GM19467 (cell line): ENCODE data around the gene SCN1A.

Experiments
- ATAC-seq: cut with Tn5 transposase; IDR thresholded peaks from one replicate; pipeline ENCODE4 v1.9.1; 2021; ENCODE audit warnings: mild to moderate bottlenecking, moderate library complexity; ENCODE audit not compliant: unreplicated experiment

SCN1A gene

GRCh38 chr2:166084301-166084700, 43.5 kb downstream of the SCN1A start:
- no peak for ATAC-seq

- no peak for ATAC-seq
These were observed 45.1 kb downstream of the SCN1A start for GRCh38 chr2:166082736-166083135.

GRCh38 chr2:166081852-166082251, 46.0 kb downstream of the SCN1A start:
- no peak for ATAC-seq

DNA sequence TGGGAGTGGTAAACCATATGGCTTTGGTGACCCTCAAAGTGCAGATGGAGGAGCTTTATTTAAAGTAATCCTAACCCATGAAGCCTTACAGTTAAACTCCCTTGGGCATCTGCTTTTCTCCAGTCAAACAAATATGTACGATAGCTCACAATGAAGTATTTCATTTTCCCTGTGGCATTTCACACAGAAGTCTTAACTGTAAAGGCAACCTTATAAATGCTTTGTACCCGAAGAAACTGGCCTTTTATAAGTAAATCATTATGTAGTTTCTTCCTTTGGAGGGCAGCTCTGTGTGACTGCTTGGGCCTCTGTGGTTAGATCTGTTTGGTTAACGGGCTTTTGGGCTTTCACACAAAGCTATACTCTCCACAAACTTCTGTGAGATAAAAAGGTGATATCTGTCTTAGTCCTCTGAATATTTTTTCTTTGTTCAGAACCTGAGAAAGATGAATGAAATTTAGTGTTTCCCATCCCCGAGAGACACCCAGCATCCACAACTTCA, 46.6 kb downstream of the SCN1A start:
- ATAC-seq, result no peak

- ATAC-seq, result no peak
These were observed 53.4 kb downstream of the SCN1A start for GRCh38 chr2:166074430-166074829.

DNA sequence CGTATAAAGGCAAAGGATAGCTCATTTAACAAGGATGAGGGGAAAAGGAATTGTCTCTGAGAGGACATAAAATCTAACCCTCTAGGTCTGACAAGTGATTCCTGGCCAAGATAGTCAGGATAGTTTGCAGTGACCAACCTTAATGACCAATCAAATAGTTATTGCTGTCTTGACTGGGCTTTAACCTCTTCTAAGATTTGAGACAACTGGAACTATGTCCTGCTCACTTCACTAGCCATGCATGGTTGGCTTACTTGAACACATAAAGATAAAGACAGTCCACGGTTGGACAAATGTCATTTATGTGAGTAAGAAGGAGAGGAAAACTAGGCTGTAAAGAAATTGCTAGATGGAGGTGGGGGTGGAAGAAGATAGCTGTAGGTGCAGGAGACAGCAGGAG, 53.8 kb downstream of the SCN1A start:
- ATAC-seq, result no peak

- no peak for ATAC-seq
These were observed 57.6 kb downstream of the SCN1A start for GRCh38 chr2:166070231-166070630.

DNA sequence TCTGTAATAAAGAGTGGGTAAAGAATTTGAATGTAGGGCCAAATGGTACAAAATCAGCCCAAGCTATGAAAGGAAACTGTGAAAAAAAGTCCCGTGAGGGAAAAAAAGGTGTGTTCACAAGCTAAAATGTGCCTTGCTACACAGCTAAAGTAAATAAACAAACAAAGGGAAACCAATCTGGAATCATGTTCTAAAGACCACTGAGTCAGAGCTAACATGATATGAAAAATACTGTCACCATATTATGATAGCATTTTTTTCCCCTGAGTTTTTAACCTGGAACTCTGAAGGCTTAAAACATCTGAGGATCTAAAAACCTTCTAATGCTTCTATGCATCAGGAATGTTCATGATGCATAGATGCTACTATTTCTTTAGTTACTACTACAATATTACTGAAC, 58.8 kb downstream of the SCN1A start:
- ATAC-seq, result no peak

DNA sequence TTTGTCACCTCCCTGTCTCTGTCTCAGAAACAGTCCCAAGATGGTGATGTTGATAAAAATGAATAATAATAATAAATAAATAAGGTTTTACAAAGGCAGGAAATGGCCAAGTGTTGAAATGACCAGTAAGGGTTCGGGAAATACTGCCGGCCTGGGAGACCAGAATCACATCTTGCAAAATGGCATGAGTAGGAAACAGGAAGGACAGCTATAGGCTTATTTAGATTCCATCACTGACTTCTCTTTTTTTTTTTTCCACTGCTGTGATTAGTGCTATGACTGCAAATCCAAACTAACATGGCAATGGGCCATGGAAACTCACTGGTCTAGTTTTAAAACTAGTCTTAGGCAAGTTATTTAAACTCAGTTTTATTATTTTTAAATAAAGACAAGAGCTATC, 60.6 kb downstream of the SCN1A start:
- no peak for ATAC-seq

- ATAC-seq, result no peak
These were observed 67.6 kb downstream of the SCN1A start for GRCh38 chr2:166060191-166060590.

GRCh38 chr2:166057370-166058164, 70.3 kb downstream of the SCN1A start:
- no peak for ATAC-seq

DNA sequence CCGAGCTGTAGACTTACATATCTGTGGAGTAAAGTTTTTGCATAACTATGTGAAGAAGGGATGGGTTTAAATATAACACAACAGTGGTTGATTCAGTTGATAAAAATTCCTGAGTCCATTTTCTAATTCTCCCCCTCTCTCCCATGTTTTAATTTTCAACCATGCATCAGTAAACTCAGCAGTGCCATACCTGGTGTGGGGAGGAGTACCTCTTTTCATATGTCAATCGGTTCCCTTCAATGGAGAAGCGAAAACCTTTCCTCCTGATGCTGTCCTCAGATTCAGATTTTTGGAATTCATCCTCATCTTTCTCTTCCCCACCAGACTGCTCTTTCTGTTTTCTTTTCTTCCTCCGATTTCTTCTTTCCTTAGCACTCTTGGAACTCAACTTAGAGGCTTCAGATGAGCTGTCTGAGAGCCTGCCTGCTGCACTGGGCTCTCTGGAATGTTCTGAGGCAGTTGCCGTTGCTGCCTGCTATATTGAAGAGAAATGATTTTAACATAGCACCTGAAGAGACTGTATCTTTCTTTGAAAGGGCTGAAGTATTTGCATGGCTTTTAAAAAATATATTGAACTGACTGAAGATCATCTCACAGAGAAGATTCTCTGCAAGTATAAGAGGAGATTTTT, 82.9 kb downstream of the SCN1A start:
- no peak for ATAC-seq

DNA sequence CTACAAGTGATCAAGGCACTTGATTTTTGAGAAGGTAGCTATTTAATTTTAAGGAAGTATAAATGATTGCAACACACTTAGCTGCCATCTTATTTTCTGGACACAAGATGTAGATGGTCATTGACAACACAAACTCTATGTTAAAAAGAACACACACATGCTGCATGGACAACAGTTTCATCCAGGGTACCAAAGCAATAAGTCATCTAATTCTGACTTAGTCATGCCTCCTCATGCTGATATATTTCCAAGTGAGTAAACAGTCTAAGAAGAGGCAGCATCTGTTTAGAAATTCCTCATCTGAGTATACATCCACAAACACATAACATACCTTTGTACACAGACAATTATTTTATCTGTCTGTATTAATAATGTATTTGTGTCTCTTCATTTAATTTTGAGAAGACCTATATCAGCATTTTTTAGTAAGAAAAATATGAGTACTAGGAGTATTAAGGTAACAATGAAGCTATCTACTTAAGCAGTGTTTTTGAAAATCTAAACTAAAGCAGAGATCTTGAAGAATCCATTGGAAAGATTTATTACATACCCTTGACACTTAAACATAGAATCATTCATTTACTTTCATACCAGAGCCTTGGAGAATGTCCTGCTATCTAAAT, 84.9 kb downstream of the SCN1A start:
- no peak for ATAC-seq

DNA sequence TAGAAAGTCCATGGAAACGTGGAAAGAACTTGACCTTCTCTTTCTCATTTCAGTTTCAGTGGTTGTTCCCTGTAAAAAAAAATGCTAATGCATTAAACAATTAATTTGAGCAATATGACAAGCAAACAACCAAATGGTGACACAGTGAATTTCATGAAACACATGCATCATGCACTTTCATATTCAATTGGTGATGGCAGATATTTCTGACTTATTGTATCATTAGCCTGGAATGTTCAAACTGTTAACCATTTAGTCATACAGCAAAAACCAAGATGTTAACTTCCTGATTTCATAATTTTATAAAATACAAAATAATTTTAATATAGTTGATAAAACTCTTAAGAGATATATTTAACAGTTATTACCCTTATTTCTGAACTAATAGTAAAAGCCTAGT, 85.5 kb downstream of the SCN1A start:
- no peak for ATAC-seq

GRCh38 chr2:166041613-166042012, 86.2 kb downstream of the SCN1A start:
- ATAC-seq, result no peak

DNA sequence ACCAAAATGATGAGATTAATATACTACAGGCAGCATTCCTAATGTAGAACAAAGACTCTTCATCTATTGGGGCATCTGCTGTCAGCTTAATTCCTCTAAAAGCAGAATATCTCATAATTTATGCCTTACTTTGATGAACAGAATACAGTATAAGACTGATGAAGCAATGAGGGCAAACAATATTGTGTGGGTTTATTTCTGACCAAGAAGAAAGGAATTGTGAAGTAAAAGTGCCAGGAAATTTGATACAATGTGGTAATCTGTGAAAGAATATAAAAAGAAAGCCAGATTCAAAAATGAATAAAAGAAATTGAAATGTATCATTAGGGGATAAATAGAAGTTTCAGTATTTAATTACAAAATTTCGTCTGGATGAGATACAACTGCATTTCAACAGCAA, 95.5 kb downstream of the SCN1A start:
- ATAC-seq, result no peak

GRCh38 chr2:166031054-166031453, 96.8 kb downstream of the SCN1A start:
- no peak for ATAC-seq

DNA sequence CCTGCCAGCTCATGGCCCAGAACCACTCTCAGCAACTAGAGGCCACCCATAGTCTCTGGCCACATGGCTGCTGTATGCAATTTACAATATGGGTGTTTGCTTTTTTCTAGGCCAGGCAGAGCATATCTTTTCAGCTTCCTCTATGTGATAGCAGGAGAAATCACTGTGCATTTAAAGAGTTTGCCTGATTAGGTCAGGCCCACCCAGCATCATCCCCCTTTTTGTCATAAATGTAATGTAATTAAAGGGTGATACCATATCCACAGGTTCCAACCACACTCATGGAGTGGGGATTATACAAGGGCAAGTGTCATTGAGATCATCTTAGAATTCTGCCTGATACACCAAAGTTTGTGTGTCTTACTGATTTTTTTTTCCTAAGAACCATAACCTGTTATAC, 102.5 kb downstream of the SCN1A start:
- ATAC-seq, result no peak

DNA sequence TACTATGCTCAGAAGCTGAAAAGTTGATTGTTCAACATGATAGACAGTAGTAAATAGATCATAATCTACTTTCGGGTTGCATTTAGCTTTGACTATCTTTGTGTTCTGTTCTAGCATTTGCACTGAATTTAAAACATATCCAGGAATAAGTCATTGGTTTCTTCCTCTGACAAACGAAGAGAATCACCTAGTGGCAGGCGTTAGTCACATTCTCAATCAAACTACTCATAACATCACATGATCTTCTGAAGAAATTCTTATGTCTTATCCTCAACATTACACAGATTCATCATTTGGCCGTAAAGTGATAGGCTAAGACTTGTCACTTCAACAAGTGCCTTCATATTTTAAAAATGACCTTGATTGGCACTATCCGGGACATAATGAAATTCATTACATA, 110.6 kb downstream of the SCN1A start:
- ATAC-seq, result no peak

- ATAC-seq, result no peak
These were observed 113.9 kb downstream of the SCN1A start for GRCh38 chr2:166013878-166014277.

DNA sequence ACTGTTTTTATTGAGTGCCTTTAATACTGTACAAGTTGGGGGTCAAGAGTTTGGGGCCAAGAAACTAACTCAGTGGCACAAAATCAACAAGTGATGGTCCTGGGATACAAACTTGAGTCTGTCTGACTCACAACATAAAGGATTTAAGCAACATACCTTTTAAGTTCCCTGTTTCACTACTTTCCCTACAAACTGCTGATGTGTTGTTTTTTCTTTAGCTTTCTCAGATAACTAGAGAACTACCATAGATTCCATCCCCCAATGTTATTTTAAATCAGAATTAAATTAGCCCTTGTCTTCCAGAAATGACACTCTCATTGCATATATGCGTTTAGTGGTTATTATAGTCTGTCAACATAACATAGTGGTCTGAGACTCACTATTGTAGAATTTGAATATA, 116.2 kb downstream of the SCN1A start:
- no peak for ATAC-seq

DNA sequence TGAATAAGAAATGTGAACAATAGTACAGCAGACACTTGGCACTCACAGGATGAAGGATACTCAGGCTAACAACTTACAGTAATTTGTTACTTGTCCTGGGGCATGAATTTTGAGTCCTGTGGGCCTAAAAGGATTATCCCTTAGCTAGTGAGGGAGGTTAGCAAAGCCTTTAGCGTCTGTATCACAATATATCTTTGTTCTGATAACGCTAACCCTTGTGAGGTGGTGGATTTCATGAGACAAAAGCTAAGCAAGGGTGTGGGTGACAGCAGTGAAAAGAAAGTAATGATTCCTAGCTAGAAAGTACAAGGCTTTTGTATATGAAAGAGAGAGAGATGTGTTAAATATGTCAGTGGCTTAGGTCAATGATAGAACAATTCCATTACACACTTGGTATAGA, 127.4 kb downstream of the SCN1A start:
- ATAC-seq, result no peak
